Sciatic nerve (tissue), 2 donors: ENCODE results near the gene ANK3. TPM values are rescaled to one million over a fixed set of nuclear protein-coding genes. Genes with fewer than 3 reads are reported as not detected.
A peak's percentile ranks its signal among the peaks of the same experiment; 100 is the strongest.
"Not testable (repeated sequence)": the region's sequence is repeated elsewhere in the genome, so short reads cannot be mapped to it uniquely, and the experiment has no call there.

Experiments
- ATAC-seq: fragments of 200-7000 bp; cut with Tn5 transposase; one replicate; pipeline ENCODE4 v1.9.1; 2020; ENCODE audit warnings: mild to moderate bottlenecking, moderate library complexity
- DNase-seq: peaks from one replicate; pipeline ENCODE4 v3.0.0-alpha.2; 2020; ENCODE audit warnings: low spot score
- intact Hi-C: fragments of 100-400 bp; cut with DNase I; formaldehyde crosslinking; loops from one replicate; pipeline ENCODE4 v1.14.2; 2022
- total RNA-seq: library from RNA; stranded (reverse); fragmentation: NEBNext Ultra II Directional; extraction: Animal tissue kit (Norgen Biotek cat#: 25700); gene quantifications from one replicate; pipeline ENCODE4 v1.2.1, GENCODE V29; 2021
- donor health status: DM: no; HTN: no; CAD: no.
- donor health status: DM: no; HTN: no; CAD: no.

ANK3 gene
- total RNA-seq, 1 donor from 2014 or later = 203 TPM

DNA sequence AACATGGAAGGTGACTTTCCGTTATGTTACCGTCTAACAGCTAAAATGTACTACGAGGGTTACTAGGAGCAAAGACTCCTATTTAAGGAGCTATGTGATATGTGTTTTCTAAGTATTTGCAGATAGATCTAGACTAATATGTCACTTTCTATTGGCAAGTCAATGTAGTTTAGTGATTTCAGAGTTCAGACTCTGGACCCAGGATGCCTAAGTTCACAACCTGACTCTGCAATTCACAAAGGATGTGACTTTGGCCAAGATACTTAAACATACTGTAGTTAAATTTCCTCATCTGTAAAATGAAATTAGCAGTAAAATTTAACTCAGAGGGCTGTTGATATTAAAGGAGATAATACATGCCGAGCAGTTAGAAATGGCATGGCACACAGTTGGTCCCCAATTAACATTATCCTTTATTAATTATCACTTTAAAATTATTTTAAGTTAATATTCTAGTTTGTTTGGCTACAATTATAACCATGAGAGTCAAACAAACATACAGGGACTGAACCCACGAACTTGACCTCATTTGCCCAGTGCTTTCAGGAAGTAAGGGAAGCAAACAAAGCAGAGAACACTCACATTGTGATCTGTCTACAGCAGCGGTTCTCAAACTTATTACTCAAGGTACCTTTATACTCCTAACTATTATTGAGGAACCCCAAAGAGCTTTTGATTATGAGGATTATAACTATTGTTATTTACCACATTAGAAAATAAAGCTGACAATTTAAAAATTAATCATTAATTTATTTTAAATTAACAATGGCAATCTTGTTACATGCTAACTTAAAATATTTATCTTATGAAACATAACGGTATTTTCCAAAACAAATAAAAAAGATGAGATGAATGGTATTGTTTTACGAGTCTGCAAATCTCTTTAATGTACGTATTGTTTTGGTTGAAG, 94.4 kb downstream of the ANK3 start:
- ATAC-seq (no peak), DNase-seq (no peak)
- intact Hi-C loops = no loop called here

DNA sequence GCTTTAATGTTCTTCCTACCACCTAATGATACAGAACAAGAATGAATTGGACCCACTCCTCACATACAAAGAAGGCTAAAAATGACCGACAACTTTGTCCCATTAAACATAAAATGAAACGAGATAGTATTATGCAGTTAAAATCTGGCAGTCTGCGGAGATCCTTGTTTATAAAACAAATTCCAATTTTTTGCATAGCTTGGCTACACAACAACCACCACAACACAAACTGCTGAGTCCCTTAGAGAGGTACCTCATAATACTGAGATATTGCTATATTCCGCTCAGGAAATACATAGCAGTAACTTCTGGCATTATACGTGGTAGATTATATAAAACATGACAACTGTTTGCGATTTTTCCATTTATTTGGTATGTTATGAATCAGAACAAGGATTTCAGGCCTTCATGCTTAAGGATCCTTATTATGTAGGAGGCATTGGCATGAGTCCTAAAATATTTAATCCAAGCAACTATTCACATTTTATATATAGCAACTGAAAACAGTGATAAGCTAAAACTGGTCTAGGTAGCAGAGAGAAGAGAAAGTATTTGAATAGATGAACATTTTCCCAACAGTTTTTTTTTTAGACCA, 96.0 kb downstream of the ANK3 start:
- DNase-seq (no peak), ATAC-seq (no peak)
- intact Hi-C loops = no loop called here

DNA sequence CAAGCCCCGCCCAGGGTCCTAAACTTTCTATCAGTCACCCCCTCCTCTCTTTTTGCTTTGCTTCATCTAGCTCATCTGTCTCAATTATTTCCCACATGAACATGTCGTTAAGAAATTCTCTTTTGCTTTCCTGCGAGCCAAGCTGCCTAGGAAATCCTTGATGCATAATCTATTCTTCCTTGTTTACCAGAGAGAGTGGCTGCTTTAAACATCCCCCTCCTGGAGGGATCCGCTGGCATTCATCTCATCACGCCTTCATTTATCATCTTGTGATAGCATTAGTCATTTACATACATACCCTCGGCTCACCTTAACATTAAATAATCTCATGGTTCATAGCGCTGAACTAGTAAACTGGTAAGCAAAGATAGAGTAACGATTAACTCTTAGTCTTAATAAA, 96.7 kb downstream of the ANK3 start:
- intact Hi-C loops = no loop called here
- DNase-seq = no peak
- ATAC-seq = no peak

DNA sequence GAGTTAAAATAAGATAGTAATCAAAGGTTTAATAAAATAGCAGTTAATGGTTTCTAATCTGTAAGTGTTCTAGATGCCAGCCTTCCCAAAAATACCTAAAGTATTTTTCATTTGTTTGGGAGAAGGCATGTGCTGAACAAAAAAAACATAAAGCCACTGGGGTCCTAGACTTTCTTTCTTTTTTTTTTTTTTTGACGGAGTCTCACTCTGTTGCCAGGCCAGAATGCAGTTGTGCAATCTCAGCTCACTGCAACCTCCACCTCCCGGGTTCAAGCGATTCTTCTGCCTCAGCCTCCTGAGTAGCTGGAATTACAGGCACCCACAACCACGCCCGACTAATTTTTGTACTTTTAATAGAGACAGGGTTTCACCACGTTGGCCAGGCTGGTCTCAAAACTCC, 97.1 kb downstream of the ANK3 start:
- intact Hi-C loops = not testable (repeated sequence)

DNA sequence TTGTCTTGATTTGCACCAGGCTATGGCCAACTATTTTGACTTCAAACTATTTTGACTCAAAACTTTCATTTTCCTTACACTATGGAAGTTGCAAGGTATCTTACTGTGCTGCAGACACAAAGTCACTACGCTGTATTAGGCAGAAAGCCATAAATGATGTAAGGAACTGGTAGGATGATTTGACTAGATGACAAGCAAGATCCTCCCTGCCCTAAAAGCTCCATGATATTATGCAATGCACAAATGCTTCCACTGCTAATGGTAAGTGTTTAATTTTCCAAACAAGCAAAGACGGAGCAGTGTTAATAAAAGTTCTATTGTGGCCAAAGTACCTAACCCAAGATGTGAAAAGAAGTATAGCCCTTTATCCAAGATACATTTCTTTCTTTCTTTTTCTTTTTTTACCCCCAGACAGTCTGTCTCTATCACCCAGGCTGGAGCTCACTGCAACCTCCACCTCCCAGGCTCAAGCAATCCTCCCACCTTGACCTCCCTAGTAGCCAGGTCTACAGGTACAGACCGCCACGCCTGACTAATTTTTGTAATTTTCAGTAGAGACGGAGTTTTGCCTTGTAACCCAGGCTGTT, 98.2 kb downstream of the ANK3 start:
- ATAC-seq = no peak
- intact Hi-C loops = no loop called here

More for the DNA sequence above, 97.1 kb downstream of the ANK3 start:
- DNase-seq, ATAC-seq: not testable (repeated sequence)

DNA sequence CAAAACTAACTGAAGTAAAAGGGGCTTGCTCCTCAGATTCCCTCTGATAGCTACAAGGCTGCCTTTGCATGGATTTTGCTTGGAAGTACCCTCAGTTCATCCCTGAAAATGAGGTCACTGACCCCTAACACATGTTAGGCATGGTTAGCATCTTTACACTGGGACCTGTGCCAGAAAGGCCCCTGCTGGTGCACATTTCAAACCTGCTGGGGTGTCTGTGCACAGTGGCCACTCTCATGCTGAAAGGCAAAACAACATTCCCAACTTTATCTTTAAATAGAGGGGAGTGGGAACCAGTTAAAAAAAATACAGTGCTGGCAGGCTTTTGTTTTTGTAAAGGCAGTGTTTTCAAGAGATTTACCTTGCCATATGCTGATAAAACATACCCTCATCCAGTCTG, 99.1 kb downstream of the ANK3 start:
- ATAC-seq (no peak), DNase-seq (no peak)
- intact Hi-C loops = no loop called here

More for the DNA sequence above, 98.2 kb downstream of the ANK3 start:
- no peak for DNase-seq

DNA sequence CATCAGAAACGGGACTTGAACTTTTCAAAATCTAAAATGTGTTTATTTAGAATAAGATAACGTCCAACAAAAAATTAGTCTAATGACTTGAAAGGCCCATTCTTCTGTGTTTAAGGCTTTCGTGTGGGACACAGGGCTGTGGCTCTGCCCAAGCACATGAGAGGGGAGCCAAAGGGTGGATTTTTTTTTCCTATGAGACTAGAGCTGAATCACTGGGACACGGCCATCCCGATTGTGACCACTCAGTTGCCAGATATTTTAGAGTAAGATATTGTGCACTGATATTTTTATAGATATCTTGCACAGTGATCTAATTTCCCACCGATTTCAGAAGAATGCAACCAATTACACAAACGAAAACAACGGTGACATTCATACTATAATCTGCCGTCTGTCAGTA, 99.9 kb downstream of the ANK3 start:
- intact Hi-C loops = no loop called here
- ATAC-seq (no peak), DNase-seq (no peak)

DNA sequence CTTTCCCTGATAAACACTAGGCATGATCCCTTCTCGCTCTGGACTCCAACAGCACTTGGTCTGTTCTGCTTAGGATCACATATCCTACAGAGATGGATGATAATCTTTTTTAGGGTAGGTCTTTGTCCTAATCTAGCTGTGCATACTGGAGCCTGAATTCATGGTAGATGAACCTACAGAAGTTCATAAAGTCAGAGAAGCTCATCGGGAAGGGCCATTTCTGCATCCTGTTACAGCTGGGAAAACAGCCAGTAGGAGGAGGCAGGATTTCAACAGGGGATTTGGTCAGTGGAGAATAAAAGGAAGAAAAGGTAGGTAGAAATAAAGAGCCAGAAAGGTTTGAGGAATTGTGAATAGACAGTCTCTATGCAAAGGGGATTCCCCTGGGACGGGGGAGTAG, 101.4 kb downstream of the ANK3 start:
- no peak for ATAC-seq
- intact Hi-C loops = no loop called here
- DNase-seq = no peak

DNA sequence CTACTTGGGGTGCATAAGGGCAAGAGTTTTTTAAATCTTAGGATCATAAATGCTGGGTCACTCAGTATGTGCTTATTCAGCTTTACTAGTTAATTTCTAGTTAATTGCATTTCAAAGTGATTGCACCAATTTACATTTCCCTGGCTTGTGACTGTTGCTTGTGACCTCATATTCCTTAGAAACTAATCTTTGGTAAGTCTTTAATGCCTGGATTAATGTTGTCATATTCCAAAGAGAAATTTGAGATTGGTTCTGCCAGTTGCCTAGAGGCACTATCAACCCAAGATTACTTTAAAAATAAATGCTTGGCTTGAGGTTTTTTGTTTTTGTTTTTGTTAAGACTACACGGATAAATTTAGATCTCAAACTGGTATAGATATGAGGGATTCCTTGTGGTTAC, 103.1 kb downstream of the ANK3 start:
- ATAC-seq (no peak), DNase-seq (no peak)
- intact Hi-C loops = no loop called here

DNA sequence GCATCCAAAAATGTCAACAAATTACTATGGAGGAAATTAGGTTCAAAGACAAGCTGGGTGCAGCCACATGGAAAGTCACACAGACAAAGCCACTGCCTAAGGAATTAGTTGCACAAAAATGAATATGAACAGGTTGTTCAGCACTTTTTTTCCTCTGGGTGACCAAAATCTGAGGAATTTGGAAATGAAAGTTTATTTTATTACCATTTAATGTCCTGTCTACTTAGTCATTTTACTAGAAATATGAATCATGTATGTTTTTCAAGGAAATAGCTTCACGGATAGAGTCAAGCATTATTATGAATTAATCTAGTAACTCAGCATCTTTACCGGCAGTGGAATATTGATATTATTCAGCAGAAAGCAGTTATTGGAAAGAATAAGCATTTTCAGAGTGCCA, 106.3 kb downstream of the ANK3 start:
- DNase-seq (no peak), ATAC-seq (no peak)
- intact Hi-C loops = no loop called here

DNA sequence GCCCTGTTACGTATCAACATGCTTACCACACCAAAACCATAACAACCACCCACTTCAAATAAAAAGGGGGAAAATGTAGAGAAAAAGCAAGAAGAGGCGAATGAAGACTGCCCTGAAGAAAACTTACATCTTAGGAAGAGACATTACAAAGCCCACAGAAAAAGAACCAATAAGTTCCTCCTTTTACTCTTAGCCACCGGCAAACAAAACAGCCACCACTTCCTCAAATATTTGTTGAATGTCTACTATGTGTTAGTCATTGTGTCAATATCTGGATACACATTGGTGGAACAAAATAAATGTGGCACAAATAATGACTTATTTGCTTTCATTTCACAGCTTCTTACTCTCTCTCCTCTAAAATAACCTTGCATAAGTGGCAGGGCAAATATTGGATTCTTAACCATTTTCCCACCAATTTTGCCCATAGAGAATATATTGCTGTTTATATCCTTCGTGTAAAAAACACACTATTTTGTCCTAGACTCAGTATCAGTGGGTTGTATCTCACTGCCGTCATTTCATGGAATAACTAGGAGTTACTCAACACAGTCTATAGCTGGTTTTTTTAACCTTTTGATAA, 106.8 kb downstream of the ANK3 start:
- intact Hi-C loops = no loop called here
- no peak for ATAC-seq
- no peak for DNase-seq

DNA sequence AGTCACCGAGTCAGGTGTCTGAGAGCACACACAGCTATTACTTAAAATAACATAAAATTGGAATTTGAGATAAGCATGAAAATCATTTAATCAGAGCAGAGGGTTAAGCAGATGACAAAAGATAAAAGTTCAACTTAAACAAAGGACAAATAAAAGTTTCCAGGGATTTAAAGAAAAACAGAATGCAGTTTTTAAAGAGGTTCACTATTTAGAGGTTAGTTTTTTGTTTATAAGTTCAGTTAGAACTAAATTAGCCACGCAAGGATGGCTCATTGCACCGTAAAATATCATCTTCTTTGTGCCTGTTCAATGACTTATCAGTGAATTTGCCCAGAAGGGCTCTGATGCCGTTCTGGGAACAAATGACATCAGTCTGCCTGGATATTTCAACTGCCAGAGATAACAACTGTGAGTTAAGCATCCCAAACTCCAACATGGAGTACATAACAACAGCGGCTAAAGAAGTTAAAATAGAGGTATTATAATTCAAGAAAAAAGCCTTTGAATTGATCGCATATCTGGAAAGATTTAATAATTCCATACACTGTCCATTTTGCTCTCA, 107.8 kb downstream of the ANK3 start:
- intact Hi-C loops = no loop called here
- ATAC-seq (no peak), DNase-seq (no peak)

DNA sequence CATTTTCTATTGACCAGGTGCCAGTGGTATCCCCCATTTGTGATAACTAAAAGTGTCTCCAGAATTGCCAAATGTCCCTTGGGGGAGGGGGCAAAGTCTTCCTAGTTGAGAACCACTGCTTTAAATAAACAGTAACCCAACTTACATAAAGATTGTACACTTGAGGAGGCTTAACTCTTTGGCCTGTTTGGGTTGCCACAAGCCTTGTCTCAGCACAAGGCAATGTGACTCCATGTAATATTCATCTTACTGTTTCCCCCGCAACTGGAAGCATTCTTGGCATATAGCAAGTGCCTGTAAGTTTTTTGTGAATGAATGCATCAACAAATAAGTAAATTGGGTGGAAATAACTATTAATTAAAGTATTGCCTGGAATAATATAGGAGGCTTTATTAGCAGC, 108.3 kb downstream of the ANK3 start:
- ATAC-seq = no peak

DNA sequence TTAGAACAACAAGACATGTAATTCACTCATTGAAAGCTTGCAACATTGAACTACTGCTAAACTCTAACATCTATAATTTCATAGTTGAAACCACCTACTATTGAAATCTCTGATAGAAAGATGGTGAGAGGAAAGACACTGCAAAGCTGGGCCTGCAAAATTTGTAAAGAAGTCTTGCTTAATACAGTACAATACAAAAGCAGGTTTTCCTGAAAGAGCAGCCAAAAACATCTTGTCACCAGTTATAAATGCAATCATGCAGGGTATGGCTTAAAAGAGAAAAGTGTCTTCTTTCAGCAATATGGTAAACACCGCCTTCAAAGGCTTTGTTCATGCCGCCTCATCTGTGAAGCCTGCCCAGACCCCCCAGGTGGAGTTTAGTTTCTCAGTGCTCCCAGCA, 109.2 kb downstream of the ANK3 start:
- intact Hi-C loops = no loop called here
- ATAC-seq = no peak
- DNase-seq = no peak

More for the DNA sequence above, 108.3 kb downstream of the ANK3 start:
- no peak for DNase-seq
- intact Hi-C loops = no loop called here

DNA sequence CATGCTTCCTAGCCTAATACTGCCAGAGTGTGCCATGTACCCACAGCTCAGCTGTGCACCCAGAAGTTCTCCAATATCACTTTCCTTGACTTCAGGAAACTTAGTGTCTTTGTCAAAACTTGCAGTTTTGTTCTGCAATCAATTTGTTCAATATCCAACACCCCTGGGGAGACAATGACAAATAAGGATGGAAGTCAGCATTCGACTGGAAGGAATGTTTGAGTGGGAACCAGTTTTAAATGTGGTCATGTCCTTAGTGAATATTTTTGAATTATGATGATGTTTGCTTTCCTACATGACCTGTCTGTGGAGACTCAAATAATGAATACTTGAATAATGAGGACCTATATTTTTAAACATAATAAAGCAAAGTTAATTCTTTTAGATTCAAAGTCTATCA, 112.0 kb downstream of the ANK3 start:
- ATAC-seq (no peak), DNase-seq (no peak)
- intact Hi-C loops = no loop called here

DNA sequence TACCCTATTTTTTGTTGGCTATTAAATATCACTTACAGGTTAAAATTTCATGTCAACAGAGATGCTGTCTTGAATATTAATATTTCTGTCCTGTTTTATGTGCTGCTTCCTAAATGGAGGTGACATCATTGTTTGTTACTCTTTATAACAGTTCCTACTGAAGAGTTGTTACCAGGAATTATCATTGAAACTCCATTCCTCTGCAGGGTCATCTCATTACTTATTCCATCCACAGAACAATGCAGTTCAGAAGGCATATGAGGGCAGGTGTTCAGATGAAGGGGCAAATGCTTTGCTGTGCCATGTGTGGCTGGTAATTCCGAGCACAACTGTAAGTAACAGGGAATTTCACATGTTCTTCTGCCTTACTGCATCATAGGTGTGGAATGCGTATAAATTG, 113.4 kb downstream of the ANK3 start:
- ATAC-seq = no peak
- intact Hi-C loops = no loop called here
- no peak for DNase-seq

DNA sequence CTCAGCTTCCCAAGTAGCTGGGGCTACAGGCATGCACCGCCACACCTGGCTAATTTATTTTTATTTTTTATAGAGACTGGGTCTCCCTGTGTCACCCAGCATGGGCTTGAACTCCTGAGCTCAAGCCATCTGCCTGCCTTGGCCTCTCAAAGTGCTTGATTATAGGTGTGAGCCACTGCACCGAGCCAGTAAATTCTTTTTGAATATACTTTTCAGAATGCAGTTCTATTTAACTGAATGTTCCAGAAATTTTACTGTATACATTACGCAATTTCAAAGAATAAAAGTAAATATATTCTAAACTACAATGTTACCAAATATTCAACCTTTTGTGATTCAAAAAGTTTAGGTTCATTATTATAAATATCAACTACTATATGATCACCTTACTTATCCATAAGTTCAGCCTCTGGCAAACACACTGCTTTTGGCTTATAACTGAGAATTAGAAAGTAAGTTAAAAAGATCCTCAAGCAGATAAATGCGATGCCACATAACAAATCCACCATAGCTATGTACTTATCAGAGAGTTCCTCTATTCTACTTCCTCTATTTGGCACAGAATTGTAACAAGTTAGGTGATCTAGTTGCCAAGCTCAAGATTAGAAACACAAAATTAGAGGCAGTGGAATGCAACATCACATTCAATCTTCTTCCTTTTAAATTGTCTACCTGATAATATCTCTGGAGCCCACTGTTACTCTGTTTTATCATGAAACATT, 118.2 kb downstream of the ANK3 start:
- ATAC-seq = peak; percentile 50
- no peak for DNase-seq
- intact Hi-C loops = no loop called here

DNA sequence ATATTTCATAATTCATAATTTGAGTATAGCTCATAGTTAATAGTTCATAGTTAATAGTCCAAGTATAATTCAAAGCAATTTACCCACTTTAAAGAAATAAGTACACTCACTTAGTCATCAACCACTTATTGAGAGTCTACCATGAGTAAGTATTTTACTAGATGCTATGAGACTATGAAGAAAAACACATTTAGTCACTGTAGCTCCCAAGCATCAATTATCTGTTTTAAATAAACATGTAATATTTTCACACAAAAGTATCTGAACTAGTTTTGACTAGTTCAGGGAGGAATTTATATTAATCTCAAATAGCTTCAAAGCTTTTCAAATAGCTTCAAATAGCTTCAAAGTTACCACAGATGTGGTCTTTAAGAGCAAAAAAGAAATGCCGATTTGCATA, 119.2 kb downstream of the ANK3 start:
- no peak for ATAC-seq

DNA sequence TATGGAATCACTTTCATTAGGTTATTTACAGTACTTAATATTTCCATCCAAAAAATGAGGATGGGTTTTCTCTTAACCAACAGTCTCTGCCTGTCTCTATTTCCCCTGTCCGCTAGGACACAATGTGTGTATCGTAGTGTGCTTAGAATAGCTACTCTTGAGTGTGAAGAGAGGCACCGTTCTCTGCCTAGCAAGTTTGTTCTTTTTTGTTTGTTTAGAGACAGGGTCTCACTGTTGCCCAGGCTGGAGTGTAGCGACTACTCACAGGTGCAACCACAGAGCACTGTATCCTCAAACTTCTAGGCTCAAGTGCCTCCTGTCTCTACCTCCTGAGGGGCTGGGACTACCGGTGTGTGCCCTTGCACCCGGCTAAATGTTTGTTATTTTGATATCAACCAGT, 121.9 kb downstream of the ANK3 start:
- no peak for ATAC-seq
- intact Hi-C loops = no loop called here

More for the DNA sequence above, 119.2 kb downstream of the ANK3 start:
- no peak for DNase-seq
- intact Hi-C loops = no loop called here

More for the DNA sequence above, 121.9 kb downstream of the ANK3 start:
- DNase-seq = no peak
